GM18867 (cell line): ENCODE data around the gene SPON1.
"Not testable (repeated sequence)": the region's sequence is repeated elsewhere in the genome, so short reads cannot be mapped to it uniquely, and the experiment has no call there.

Source experiments
- ATAC-seq: cut with Tn5 transposase; IDR thresholded peaks from one replicate; pipeline ENCODE4 v1.9.1; 2021; ENCODE audit warnings: mild to moderate bottlenecking, moderate library complexity; ENCODE audit not compliant: unreplicated experiment

SPON1 gene

GRCh38 chr11:14029971-14030920 lies 67.7 kb downstream of the SPON1 start:
- no peak for ATAC-seq

- ATAC-seq = not testable (repeated sequence)
Measured at GRCh38 chr11:14035526-14035925, 73.0 kb downstream of the SPON1 start.

DNA sequence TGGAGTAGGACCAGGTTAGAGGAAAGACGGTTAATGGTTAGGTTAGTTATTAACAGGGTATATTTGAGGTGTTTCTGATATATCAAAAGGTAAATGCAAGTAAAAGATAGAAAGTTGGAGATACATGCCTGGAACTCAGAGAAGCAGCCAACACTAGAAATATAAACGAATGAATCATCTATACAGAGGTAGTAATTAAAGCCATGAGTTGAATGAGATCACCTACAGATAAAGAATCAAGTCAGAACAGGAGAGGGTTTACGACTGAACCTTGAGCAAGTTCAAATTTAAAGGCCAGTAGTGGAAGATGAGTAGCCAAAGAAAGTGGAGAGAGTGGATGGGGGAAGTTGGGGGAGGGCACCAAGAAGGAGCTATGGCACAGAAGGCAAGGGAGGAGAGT lies 73.9 kb downstream of the SPON1 start:
- no peak for ATAC-seq

DNA sequence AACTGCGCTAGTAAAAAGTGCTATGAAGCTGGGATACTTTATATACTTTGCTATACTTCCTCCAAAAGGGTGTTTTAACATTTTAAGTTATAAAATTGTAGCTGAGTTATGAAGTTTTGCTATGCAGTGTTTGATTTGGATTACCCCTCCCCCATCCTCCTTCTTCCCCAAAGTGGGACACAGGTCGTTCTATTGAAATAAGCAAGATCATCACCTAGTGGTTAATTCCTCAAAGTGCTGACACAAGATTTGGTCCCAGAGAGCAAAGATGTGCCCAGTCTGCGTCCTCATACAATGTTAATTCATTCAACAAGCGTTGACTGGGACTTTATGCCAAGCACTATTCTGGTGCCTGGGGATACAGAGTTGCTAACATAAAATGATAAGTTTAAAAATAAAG lies 78.5 kb downstream of the SPON1 start:
- ATAC-seq = no peak

DNA sequence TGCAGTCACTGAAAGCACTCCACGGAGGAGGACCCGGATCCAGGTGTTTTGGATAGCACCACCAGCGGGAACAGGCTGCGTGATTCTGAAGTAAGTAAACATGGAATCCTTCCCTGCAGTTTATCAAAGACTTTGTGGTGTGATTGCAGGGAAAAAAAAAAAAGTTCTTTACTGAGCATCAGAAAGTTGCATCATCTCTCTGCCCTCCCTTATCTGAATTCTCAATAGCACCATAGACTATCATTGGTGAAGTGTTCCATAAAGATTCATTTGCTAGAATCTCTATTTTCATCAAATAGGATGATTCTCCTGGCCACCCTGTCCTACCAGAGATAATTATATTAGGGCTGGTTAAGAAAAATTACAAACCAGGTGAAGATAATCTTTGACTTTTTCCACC lies 79.0 kb downstream of the SPON1 start:
- no peak for ATAC-seq

DNA sequence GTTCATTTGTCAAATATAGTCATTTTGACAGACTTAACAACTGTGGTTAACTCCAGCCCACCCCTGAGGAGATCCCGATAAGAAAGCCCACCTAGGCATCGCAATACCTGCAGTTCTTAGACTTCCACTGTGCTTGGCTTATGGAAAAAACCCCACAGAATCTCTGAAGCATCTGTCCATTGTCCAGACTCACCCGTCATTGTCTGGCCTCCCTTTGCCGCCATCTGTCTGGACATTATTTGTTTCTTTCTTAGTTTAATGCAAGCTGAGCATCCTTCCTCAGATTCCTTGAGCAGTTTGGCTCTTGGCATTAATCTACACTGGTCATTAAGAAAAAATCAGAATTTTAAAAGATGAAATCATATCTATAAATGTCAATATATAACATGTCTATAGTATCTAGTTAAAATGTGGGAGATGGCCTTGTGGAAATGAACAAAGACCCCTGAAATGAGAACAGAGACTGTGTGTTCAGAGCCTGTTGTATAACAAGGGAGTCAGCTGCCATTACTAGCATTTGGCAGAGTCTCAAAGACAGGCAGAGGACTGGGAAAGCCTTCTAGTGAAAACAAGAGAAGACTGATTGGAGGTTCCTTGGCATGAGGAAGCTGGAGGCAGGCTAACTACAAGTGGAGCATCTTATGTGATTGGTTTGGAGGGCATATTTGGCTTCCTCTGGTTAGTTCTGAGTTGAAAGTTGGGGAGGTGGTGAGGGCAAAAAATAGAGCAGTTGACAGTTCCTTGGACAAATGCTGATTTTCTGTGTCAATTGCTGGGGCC lies 80.4 kb downstream of the SPON1 start:
- ATAC-seq = no peak

GRCh38 chr11:14044916-14045315 lies 82.4 kb downstream of the SPON1 start:
- no peak for ATAC-seq

GRCh38 chr11:14045417-14045816 lies 82.9 kb downstream of the SPON1 start:
- ATAC-seq = no peak

DNA sequence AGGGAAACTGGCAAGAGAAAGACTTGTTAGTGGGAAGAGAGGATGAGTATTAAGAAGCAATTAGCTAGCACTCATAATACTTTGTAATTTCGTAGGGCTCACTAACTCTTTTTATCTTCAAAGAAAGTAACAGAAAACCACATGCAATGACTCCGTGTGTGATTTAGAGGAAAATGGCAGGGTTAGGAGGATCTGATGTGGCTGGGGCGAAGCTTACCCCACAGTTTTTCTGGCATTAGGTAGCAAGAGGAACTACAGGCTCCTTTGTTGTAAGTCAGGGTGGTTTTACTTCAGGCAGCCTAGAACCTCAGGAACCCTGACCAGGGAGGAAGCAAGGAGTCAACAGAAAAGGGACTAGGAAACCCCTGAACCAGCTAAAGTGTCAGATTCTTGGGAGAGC lies 89.7 kb downstream of the SPON1 start:
- ATAC-seq = no peak

- ATAC-seq = no peak
Measured at GRCh38 chr11:14054116-14055107, 91.9 kb downstream of the SPON1 start.

- no peak for ATAC-seq
Measured at GRCh38 chr11:14055936-14056335, 93.4 kb downstream of the SPON1 start.

- no peak for ATAC-seq
Measured at GRCh38 chr11:14058061-14058460, 95.5 kb downstream of the SPON1 start.

DNA sequence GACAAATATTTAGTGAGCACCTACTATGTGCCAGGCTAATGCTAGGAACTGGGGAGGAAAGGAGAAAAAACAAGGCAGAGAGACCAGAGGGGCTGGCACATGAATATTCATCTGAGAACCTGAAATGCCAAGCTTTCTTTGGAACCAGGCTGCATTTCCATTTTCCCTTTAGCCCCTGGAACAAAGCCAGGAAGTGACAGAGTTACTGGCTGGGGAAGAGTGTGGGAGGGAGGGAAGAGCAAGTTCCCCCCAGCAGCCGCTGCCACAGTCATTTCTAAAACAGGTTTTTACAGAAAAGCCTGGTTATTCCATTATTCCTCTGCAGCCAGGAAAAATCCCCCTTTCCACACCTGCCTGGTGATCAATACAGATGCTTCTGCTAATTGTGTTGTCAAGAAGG lies 97.0 kb downstream of the SPON1 start:
- no peak for ATAC-seq

DNA sequence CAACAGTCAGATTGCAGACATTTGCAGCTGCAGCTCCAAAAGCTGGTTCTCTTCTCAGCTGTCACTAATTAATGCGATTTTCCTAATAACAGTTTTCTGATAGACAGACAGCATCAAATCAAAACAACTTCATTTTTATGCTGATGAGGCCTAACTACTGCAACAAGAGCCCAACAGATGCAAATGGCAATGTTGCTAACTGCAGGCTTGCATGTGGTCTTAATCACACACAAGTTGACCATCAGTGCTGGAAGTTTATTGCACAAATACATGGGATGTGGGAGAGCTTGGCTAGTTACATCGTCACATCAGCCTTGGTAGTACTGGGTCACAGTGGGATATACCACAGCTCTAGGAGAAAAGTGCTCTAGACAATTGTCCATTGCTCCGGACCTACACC lies 99.2 kb downstream of the SPON1 start:
- no peak for ATAC-seq

GRCh38 chr11:14065141-14065540 lies 102.6 kb downstream of the SPON1 start:
- ATAC-seq = no peak

GRCh38 chr11:14065681-14066080 lies 103.2 kb downstream of the SPON1 start:
- no peak for ATAC-seq

DNA sequence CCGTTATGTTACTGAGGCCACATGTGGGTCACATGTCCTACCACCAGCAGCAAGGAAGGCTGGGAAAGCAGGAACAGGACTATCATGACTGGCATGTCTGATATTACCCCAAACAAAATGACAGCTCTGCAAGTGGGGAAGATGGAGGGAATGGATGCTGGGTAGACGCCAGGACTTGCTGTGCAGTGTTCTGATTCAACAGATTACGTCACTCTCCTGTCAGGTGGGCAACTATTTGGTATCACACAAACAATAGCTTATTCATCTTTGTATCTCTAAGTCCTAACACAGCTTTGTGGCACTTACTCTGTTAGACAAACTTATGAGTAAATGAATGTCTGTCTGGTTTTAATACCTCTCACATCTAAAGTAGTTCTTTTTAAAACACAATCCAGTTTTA lies 105.2 kb downstream of the SPON1 start:
- ATAC-seq = no peak

- no peak for ATAC-seq
Measured at GRCh38 chr11:14070896-14071295, 108.4 kb downstream of the SPON1 start.

DNA sequence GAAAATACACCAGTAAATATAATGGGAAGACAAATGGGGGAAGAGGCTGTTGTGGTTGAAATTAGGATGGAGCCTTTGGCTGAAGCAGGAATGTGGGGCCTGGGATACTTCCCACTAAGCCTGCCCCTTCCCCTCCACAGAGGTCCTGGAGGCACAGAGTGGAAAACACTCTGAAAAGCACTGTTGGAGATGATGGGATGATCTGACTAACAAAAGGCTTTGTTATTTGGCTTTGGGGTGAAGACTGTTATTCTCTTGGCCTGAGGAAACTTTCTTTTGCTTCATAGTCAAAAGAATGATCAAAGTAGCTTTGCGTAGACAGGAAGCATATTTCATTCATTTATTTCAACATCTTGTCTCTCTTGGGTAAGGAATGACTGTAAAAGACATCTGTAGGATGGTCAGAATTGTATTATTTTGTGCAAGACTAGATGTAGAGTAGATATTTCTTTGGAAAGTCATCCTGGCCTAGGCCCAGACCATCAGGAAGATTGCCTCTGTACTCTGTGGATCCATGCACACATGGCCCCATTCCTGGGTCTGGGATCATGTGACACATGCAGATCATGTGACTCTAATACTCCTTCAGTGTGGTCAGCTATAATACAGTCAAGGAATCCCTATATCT lies 111.4 kb downstream of the SPON1 start:
- ATAC-seq = no peak
